ENCODE measurements around the gene FCHSD1.

FCHSD1 gene

GRCh38 chr5:141623611-141624010 lies 27.6 kb downstream of the FCHSD1 start:
- no peak for DNase-seq
- TF ChIP-seq CTCF (IDR thresholded peaks at IDR 0.05): no peak
- Mint-ChIP-seq H3K4me1 (no peaks in the 10 kb centered on the region), H3K4me3 (no peak overlapping the region), H3K27ac (no peak overlapping the region), H3K27me3 (ENCODE audit: low read depth, poor library complexity) (no peaks in the 10 kb centered on the region), H3K36me3 (ENCODE audit: low read depth) (peaks cover 61% of the 10 kb centered on the region), H3K9me3 (no peaks in the 10 kb centered on the region)

GRCh38 chr5:141623186-141623585 lies 28.0 kb downstream of the FCHSD1 start:
- peaks cover 56% of the 10 kb centered on the region for H3K36me3 Mint-ChIP-seq (ENCODE audit: low read depth)
- no peak overlapping the region for H3K4me3 Mint-ChIP-seq
- no peak overlapping the region for H3K27ac Mint-ChIP-seq
- peaks cover 1% of the 10 kb centered on the region for H3K4me1 Mint-ChIP-seq
- TF ChIP-seq CTCF (IDR thresholded peaks at IDR 0.05): no peak
- H3K9me3 Mint-ChIP-seq: no peaks in the 10 kb centered on the region
- no peak for DNase-seq
- H3K27me3 Mint-ChIP-seq (ENCODE audit: low read depth, poor library complexity): no peaks in the 10 kb centered on the region

- H3K4me1 Mint-ChIP-seq: peaks cover 35% of the 10 kb centered on the region
- TF ChIP-seq CTCF (IDR thresholded peaks at IDR 0.05): peak; percentile 93
- H3K4me3 Mint-ChIP-seq: peak within 1 kb of the TSS; percentile 100
- peaks cover 34% of the 10 kb centered on the region for H3K36me3 Mint-ChIP-seq (ENCODE audit: low read depth)
- peak within 1 kb of the TSS; percentile 98 for H3K27ac Mint-ChIP-seq
- H3K27me3 Mint-ChIP-seq (ENCODE audit: low read depth, poor library complexity): no peaks in the 10 kb centered on the region
- peak; percentile 96 for DNase-seq
- H3K9me3 Mint-ChIP-seq: no peaks in the 10 kb centered on the region
Measured at GRCh38 chr5:141618804-141619554, 32.2 kb downstream of the FCHSD1 start, which contains the start of gene DIAPH1. DIAPH1 (minus strand) TSS chr5:141619000; CDS start chr5:141618914, 86 bp downstream.

GRCh38 chr5:141618030-141618803 lies 33.0 kb downstream of the FCHSD1 start:
- peaks cover 42% of the 10 kb centered on the region for H3K4me1 Mint-ChIP-seq

GRCh38 chr5:141617682-141618029 lies 33.6 kb downstream of the FCHSD1 start:
- no peaks in the 10 kb centered on the region for H3K9me3 Mint-ChIP-seq
- peak overlapping the region; percentile 98 for H3K27ac Mint-ChIP-seq
- DNase-seq: no peak
- peaks cover 21% of the 10 kb centered on the region for H3K36me3 Mint-ChIP-seq (ENCODE audit: low read depth)
- H3K4me1 Mint-ChIP-seq: peaks cover 42% of the 10 kb centered on the region
- H3K4me3 Mint-ChIP-seq: peak overlapping the region; percentile 100
- peaks cover 4% of the 10 kb centered on the region for H3K27me3 Mint-ChIP-seq (ENCODE audit: low read depth, poor library complexity)
- no peak for TF ChIP-seq CTCF (IDR thresholded peaks at IDR 0.05)

More at GRCh38 chr5:141618030-141618803, 33.0 kb downstream of the FCHSD1 start:
- DNase-seq: peak; percentile 38
- Mint-ChIP-seq H3K9me3 (no peaks in the 10 kb centered on the region), H3K27me3 (ENCODE audit: low read depth, poor library complexity) (peaks cover 2% of the 10 kb centered on the region), H3K36me3 (ENCODE audit: low read depth) (peaks cover 26% of the 10 kb centered on the region), H3K4me3 (peak overlapping the region; percentile 100), H3K27ac (peak overlapping the region; percentile 98)
- no peak for TF ChIP-seq CTCF (IDR thresholded peaks at IDR 0.05)
